AG10803 (cell line): ENCODE measurements around the gene MAFG.
A peak's percentile ranks its signal among the peaks of the same experiment; 100 is the strongest.

Source experiments
- DNase-seq: peaks from one replicate; pipeline ENCODE4 v3.0.0; 2010; ENCODE audit warnings: low read depth
- H3K4me3 ChIP-seq: 2 replicates; pipeline ENCODE4 v1.5.1; 2011; ENCODE audit warnings: mild to moderate bottlenecking, low read length, control low read depth
- TF ChIP-seq, protein P1 (sequence below): conservative IDR thresholded peaks from 2 replicates; pipeline ENCODE4 v1.5.1; 2011; ENCODE audit warnings: mild to moderate bottlenecking, low read length, control low read depth, inconsistent platforms

Gene MAFG

DNA sequence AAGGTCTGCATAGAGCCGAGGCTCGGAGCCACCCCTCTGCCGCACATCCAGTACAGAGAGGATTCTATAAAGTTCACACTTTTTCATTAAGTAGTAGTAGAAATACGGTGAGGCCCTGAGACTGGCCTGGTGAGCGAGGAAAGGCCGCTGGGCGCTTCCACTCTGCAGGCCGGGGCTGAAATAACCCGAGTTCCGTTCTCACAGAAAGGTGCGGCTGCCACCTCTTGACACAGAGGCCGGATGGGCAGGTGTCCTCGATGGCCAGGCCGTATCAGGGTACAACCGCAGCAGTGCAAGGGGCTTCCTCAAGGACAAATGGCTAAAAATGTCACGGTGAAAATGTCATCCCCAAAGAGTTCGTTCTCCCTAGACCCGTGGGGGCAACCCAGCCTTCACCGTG lies 15.6 kb downstream of the MAFG start:
- DNase-seq: no peak
- no peak overlapping the region for H3K4me3 ChIP-seq
- TF ChIP-seq, protein P1, sequence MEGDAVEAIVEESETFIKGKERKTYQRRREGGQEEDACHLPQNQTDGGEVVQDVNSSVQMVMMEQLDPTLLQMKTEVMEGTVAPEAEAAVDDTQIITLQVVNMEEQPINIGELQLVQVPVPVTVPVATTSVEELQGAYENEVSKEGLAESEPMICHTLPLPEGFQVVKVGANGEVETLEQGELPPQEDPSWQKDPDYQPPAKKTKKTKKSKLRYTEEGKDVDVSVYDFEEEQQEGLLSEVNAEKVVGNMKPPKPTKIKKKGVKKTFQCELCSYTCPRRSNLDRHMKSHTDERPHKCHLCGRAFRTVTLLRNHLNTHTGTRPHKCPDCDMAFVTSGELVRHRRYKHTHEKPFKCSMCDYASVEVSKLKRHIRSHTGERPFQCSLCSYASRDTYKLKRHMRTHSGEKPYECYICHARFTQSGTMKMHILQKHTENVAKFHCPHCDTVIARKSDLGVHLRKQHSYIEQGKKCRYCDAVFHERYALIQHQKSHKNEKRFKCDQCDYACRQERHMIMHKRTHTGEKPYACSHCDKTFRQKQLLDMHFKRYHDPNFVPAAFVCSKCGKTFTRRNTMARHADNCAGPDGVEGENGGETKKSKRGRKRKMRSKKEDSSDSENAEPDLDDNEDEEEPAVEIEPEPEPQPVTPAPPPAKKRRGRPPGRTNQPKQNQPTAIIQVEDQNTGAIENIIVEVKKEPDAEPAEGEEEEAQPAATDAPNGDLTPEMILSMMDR: no peak

DNA sequence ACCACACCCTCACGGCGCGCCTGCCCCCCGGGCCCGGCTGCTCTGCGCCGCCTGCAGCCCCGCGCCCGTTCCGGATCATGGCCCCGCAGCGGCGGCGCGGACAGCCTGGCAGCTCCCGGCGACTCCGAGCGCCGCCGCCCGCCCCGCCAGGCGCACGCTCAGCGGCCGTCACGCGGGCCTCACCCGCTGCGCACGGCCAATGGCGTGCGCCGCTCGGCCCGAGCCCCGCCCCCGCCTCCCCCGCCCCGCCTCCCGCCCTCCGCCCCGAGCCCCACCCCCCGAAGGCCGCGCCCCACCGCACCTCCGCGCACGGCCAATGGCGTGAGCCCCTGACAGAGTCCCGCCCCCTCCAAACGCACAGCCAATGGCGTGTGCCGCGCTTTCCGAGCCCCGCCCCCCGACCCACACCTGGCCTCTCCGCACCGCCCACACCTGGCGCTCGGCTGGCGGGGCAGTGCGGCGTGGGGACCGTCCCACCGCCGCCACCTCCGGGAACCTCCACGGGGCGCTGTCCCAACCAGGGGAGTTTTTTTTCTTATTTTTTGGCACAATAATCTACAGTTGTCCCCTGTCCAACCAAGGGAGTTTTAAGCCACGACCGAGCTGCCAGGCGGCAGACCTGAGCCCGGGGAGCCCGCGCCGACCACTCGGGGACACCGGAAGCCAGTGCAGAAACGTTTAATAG lies 16.1 kb downstream of the MAFG start, which contains the start of gene PCYT2:
TSS of gene PCYT2 (minus strand) at position 123 of the 685 bp plus-strand sequence. CDS start at position 79, 44 bp downstream.
- TF ChIP-seq, protein P1: no peak
- peak; percentile 74 for DNase-seq
- H3K4me3 ChIP-seq: peak within 1 kb of the TSS; percentile 72

DNA sequence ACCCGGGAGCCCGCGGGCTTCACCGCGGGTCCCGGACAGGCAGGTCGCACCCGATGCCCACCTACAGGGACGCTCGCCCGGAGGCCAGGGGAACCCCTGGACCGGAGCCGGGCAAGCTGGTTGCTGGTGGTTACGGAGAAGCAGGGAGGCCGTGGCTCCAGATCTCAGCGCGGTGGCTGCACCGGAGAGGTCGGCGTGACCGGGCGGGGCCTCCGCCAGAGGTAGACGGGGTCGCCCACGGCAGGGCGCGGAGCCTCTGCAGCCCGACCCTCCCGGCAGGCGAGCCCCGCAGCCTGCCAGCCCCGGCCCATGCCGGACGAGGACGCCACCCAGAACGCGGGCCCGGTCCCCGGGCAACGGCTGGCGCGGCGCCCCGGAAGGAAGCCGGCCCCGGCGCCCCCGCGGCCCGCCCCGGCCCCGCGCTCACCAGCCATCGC lies 16.7 kb downstream of the MAFG start:
- DNase-seq: no peak
- TF ChIP-seq, protein P1: no peak
- peak overlapping the region; percentile 72 for H3K4me3 ChIP-seq

DNA sequence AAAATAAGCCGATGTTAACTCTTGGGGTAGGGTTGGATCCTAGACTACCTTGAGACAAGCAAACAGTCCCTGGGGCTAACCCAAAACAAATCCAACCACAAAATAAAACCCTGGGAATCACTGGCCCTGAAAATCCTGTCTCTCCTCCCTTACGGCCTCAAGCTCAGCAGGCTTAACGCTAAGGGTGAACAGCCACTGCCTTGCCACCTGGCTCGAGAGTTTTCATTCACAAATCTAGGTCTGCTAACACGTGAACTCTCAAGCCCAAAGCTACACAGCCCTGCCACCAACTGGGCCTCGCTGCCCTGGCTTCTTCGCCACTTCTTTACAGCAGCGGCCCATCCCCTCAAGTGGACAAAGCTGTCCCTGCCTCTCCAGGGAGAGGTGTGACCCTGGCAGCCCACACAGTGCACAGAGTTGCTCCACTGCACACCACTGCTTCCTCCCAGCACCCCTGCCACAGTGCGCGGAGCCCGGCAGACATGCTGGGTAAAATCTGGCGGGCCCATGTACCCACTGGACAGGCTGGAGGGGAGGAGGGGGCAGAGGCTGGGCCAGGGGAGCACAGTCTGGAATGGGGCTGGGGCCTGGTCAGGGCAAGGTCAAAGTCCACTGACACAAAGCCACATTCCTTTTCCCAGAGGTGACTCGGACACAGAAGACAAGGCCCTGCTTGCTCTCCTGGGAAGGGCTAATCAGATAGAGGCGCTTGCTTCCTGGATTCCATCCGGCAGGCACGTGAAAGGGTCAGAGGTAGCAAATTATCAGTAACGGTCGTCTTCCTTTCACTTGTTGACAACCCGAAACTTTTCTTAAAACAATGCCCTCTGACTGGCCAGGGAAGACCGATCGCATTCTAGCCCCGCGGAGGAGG lies 17.3 kb downstream of the MAFG start:
- no peak for DNase-seq
- TF ChIP-seq, protein P1: no peak
- peak overlapping the region; percentile 72 for H3K4me3 ChIP-seq

- no peak for DNase-seq
- TF ChIP-seq, protein P1: no peak
- H3K4me3 ChIP-seq: no peak overlapping the region
Measured at GRCh38 chr17:81909231-81909630, 18.3 kb downstream of the MAFG start.

DNA sequence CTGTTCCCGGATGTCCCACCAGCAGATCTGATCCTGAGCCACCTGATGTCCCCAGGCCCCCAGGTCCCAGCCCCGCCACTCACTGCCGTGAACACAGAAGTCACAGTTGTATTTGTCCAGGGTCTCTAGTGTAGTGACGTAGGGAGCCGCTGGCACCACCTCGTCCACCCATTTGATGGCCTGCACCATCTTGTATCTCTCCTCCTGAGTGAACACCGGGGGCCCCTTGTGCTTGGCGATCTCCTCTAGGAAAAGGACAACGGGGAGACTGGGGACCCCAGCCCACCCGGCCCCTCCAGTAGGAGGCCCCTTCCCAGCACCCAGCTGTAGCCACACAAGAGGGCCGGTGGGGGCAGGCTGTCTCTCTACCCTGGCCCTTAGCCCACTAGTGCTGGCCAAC lies 18.7 kb downstream of the MAFG start:
- no peak for DNase-seq
- TF ChIP-seq, protein P1: no peak
- H3K4me3 ChIP-seq: no peak overlapping the region
